ENCODE data around the gene CHPF. TPM values are rescaled to one million over a fixed set of nuclear protein-coding genes. Genes with fewer than 3 reads are reported as not detected.

CHPF gene
- total RNA-seq, 2 donors from 2014 or later, result 14.0 to 27.6 TPM

Other genes with a start within 250 kb of the CHPF start
- 1 to 10 TPM in 1 of 2 donors, under 1 TPM in 1; 0.67 to 6.3 TPM for gene PTPRN, start 234.4 kb downstream of the CHPF start, total RNA-seq
- not detected for gene RESP18, start 211.1 kb downstream of the CHPF start, total RNA-seq
- 10 to 100 TPM; 80.9 to 99.6 TPM for gene DNPEP, start 155.9 kb downstream of the CHPF start, total RNA-seq
- gene DES, start 125.4 kb downstream of the CHPF start, total RNA-seq, result not detected
- 1 to 10 TPM in 1 of 2 donors, under 1 TPM in 1; 0.79 to 1.7 TPM for gene SPEG, start 109.0 kb downstream of the CHPF start, total RNA-seq
- 10 to 100 TPM; 31.7 to 36.3 TPM for gene GMPPA, start 44.9 kb downstream of the CHPF start, total RNA-seq
- gene ASIC4, start 29.3 kb downstream of the CHPF start, total RNA-seq, result under 1 TPM in 1 of 2 donors, not detected in 1; 0.56 TPM
- 1 to 10 TPM; 3.7 to 5.1 TPM for gene TMEM198, start 219 bp upstream of the CHPF start, total RNA-seq
- 1 to 10 TPM in 1 of 2 donors, under 1 TPM in 1; 0.84 to 1.1 TPM for gene OBSL1, start 27.7 kb upstream of the CHPF start, total RNA-seq
- gene INHA, start 28.5 kb upstream of the CHPF start, total RNA-seq, result not detected
- gene STK11IP, start 54.0 kb upstream of the CHPF start, total RNA-seq, result 10 to 100 TPM; 28.4 to 31.4 TPM
- gene SLC4A3, start 83.8 kb upstream of the CHPF start, total RNA-seq, result not detected

All from activated T-helper 17 cell treated with anti-CD3 and anti-CD28 coated beads, Interleukin-2, amount 50 U/mL, for 72 hours (primary cell).